Measurements from ENCODE around the gene PDE11A.

DNA sequence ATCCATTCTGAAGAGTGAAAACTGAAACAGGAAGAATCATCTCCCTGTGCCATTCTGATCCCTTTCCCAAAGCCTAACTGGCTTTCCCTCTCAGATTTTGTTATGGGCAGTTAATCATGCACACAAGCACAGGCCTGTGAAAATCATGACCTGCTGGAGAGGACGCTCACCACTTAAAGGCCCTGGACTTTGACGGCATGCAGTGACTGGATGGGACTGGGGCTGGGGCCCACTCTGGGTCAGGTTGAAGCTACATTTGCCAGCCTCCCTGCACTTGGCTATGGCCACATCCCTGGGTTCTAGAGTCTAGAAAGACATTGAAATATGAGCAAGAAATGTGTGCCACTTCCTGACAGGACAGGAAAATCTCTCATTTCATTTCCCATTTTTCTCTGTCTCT lies 12.9 kb downstream of the PDE11A start:
- TF ChIP-seq, protein P1, sequence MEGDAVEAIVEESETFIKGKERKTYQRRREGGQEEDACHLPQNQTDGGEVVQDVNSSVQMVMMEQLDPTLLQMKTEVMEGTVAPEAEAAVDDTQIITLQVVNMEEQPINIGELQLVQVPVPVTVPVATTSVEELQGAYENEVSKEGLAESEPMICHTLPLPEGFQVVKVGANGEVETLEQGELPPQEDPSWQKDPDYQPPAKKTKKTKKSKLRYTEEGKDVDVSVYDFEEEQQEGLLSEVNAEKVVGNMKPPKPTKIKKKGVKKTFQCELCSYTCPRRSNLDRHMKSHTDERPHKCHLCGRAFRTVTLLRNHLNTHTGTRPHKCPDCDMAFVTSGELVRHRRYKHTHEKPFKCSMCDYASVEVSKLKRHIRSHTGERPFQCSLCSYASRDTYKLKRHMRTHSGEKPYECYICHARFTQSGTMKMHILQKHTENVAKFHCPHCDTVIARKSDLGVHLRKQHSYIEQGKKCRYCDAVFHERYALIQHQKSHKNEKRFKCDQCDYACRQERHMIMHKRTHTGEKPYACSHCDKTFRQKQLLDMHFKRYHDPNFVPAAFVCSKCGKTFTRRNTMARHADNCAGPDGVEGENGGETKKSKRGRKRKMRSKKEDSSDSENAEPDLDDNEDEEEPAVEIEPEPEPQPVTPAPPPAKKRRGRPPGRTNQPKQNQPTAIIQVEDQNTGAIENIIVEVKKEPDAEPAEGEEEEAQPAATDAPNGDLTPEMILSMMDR (IDR thresholded peaks at IDR 0.05), result no peak
- TF ChIP-seq, protein P2, sequence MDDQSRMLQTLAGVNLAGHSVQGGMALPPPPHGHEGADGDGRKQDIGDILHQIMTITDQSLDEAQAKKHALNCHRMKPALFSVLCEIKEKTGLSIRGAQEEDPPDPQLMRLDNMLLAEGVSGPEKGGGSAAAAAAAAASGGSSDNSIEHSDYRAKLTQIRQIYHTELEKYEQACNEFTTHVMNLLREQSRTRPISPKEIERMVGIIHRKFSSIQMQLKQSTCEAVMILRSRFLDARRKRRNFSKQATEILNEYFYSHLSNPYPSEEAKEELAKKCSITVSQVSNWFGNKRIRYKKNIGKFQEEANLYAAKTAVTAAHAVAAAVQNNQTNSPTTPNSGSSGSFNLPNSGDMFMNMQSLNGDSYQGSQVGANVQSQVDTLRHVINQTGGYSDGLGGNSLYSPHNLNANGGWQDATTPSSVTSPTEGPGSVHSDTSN (IDR thresholded peaks at IDR 0.05), result no peak
- TF ChIP-seq SMC3 (IDR thresholded peaks at IDR 0.05) (no peak), POLR2A (IDR thresholded peaks at IDR 0.05; ENCODE audit: low read length) (no peak)
- TF ChIP-seq, protein P3, sequence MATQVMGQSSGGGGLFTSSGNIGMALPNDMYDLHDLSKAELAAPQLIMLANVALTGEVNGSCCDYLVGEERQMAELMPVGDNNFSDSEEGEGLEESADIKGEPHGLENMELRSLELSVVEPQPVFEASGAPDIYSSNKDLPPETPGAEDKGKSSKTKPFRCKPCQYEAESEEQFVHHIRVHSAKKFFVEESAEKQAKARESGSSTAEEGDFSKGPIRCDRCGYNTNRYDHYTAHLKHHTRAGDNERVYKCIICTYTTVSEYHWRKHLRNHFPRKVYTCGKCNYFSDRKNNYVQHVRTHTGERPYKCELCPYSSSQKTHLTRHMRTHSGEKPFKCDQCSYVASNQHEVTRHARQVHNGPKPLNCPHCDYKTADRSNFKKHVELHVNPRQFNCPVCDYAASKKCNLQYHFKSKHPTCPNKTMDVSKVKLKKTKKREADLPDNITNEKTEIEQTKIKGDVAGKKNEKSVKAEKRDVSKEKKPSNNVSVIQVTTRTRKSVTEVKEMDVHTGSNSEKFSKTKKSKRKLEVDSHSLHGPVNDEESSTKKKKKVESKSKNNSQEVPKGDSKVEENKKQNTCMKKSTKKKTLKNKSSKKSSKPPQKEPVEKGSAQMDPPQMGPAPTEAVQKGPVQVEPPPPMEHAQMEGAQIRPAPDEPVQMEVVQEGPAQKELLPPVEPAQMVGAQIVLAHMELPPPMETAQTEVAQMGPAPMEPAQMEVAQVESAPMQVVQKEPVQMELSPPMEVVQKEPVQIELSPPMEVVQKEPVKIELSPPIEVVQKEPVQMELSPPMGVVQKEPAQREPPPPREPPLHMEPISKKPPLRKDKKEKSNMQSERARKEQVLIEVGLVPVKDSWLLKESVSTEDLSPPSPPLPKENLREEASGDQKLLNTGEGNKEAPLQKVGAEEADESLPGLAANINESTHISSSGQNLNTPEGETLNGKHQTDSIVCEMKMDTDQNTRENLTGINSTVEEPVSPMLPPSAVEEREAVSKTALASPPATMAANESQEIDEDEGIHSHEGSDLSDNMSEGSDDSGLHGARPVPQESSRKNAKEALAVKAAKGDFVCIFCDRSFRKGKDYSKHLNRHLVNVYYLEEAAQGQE (IDR thresholded peaks at IDR 0.05), result no peak

All from A549 (cell line).